ENCODE measurements around the gene SLC26A1.

The SLC26A1 gene

GRCh38 chr4:1041147-1041935, 48.1 kb upstream of the SLC26A1 start:
- Histone ChIP-seq H3K27me3 (ENCODE audit: low read length) (no peaks in the 10 kb centered on the region), H3K4me3 (ENCODE audit: insufficient read depth, low read length, poor library complexity, severe bottlenecking) (no peak overlapping the region), H3K36me3 (ENCODE audit: low read length) (no peaks in the 10 kb centered on the region), H3K9ac (ENCODE audit: low read length) (no peak overlapping the region), H3K9me3 (ENCODE audit: insufficient read depth, low read length) (no peaks in the 10 kb centered on the region), H2AFZ (ENCODE audit: low read depth, low read length, severe bottlenecking) (no peak overlapping the region), H3K4me2 (ENCODE audit: low read depth, low read length, poor library complexity, severe bottlenecking) (no peak overlapping the region), H3K79me2 (ENCODE audit: insufficient read depth, low read length) (no peaks in the 10 kb centered on the region), H3K27ac (ENCODE audit: low read depth, low read length) (no peak overlapping the region), H3F3A (ENCODE audit: insufficient read depth) (no peaks in the 10 kb centered on the region), H4K20me1 (ENCODE audit: low read depth, low read length) (no peaks in the 10 kb centered on the region), H3K9me2 (replicated peaks; ENCODE audit: insufficient read depth, low read length) (no peaks in the 10 kb centered on the region)
- TF ChIP-seq EZH2phosphoT487 (conservative IDR thresholded peaks at IDR 0.05; ENCODE audit: low read length) = no peak
- TF ChIP-seq, protein P1, sequence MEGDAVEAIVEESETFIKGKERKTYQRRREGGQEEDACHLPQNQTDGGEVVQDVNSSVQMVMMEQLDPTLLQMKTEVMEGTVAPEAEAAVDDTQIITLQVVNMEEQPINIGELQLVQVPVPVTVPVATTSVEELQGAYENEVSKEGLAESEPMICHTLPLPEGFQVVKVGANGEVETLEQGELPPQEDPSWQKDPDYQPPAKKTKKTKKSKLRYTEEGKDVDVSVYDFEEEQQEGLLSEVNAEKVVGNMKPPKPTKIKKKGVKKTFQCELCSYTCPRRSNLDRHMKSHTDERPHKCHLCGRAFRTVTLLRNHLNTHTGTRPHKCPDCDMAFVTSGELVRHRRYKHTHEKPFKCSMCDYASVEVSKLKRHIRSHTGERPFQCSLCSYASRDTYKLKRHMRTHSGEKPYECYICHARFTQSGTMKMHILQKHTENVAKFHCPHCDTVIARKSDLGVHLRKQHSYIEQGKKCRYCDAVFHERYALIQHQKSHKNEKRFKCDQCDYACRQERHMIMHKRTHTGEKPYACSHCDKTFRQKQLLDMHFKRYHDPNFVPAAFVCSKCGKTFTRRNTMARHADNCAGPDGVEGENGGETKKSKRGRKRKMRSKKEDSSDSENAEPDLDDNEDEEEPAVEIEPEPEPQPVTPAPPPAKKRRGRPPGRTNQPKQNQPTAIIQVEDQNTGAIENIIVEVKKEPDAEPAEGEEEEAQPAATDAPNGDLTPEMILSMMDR (IDR thresholded peaks at IDR 0.05; ENCODE audit: insufficient read depth, low read length, poor library complexity, severe bottlenecking) = no peak

- no peaks in the 10 kb centered on the region for H3F3A ChIP-seq (ENCODE audit: insufficient read depth)
- H3K79me2 ChIP-seq (ENCODE audit: insufficient read depth, low read length) = no peaks in the 10 kb centered on the region
- TF ChIP-seq, protein P1 (IDR thresholded peaks at IDR 0.05; ENCODE audit: insufficient read depth, low read length, poor library complexity, severe bottlenecking) = no peak
- no peak for TF ChIP-seq EZH2phosphoT487 (conservative IDR thresholded peaks at IDR 0.05; ENCODE audit: low read length)
- no peak overlapping the region for H3K9ac ChIP-seq (ENCODE audit: low read length)
- no peak overlapping the region for H2AFZ ChIP-seq (ENCODE audit: low read depth, low read length, severe bottlenecking)
- H3K9me3 ChIP-seq (ENCODE audit: insufficient read depth, low read length) = no peaks in the 10 kb centered on the region
- no peaks in the 10 kb centered on the region for H4K20me1 ChIP-seq (ENCODE audit: low read depth, low read length)
- no peaks in the 10 kb centered on the region for H3K9me2 ChIP-seq (replicated peaks; ENCODE audit: insufficient read depth, low read length)
- no peaks in the 10 kb centered on the region for H3K27me3 ChIP-seq (ENCODE audit: low read length)
- no peak overlapping the region for H3K4me2 ChIP-seq (ENCODE audit: low read depth, low read length, poor library complexity, severe bottlenecking)
- no peaks in the 10 kb centered on the region for H3K36me3 ChIP-seq (ENCODE audit: low read length)
- no peak overlapping the region for H3K27ac ChIP-seq (ENCODE audit: low read depth, low read length)
- no peak overlapping the region for H3K4me3 ChIP-seq (ENCODE audit: insufficient read depth, low read length, poor library complexity, severe bottlenecking)
These were observed 47.3 kb upstream of the SLC26A1 start for GRCh38 chr4:1040344-1041146.

DNA sequence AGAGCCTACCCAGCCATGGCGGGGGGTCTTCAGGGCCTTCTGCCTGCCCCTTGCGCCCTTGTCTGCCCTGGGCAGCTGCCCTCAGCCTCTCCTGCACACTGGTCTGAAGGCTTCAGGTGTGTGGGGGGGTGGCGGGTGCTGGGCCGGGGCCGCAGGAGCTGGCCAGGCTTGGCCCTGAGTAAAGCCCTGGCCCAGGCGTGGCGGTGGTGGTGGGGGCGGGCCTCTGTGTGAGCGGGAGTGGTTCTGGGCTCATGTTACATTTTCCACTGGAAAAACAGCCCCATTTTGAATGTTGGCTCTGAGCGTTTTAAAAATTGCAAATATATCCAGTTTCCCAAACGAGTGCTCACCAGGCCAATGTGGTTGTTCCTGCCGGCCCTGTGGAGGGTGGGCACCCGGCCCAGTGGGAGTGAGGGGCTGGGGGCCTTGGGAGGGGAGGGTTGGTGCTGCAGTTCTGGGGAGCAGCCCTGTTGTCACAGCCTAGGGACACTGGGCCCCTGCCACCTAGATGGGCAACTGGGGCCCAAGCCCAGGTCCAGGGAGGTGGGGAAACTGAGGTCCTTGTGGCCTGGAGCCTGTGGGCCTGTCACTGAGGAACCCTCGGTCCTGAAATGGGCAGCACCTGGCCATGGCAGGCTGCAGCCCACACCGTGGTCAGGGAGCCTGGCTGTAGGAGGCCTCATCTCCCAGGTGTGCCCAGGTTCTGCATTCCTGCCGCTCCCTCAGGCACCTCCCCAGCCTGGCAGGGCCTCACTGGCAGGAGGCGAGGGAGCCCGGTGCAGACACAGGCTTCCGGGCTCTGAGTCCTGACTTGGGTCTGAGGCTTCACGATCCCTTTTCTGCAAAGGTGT, 46.5 kb upstream of the SLC26A1 start:
- H3K4me2 ChIP-seq (ENCODE audit: low read depth, low read length, poor library complexity, severe bottlenecking) = no peak overlapping the region
- no peaks in the 10 kb centered on the region for H3K9me2 ChIP-seq (replicated peaks; ENCODE audit: insufficient read depth, low read length)
- no peak overlapping the region for H2AFZ ChIP-seq (ENCODE audit: low read depth, low read length, severe bottlenecking)
- H3K27ac ChIP-seq (ENCODE audit: low read depth, low read length) = no peak overlapping the region
- no peaks in the 10 kb centered on the region for H4K20me1 ChIP-seq (ENCODE audit: low read depth, low read length)
- H3K9me3 ChIP-seq (ENCODE audit: insufficient read depth, low read length) = no peaks in the 10 kb centered on the region
- H3F3A ChIP-seq (ENCODE audit: insufficient read depth) = no peaks in the 10 kb centered on the region
- no peaks in the 10 kb centered on the region for H3K27me3 ChIP-seq (ENCODE audit: low read length)
- H3K36me3 ChIP-seq (ENCODE audit: low read length) = no peaks in the 10 kb centered on the region
- H3K9ac ChIP-seq (ENCODE audit: low read length) = no peak overlapping the region
- no peak for TF ChIP-seq EZH2phosphoT487 (conservative IDR thresholded peaks at IDR 0.05; ENCODE audit: low read length)
- TF ChIP-seq, protein P1 (IDR thresholded peaks at IDR 0.05; ENCODE audit: insufficient read depth, low read length, poor library complexity, severe bottlenecking) = no peak
- no peak overlapping the region for H3K4me3 ChIP-seq (ENCODE audit: insufficient read depth, low read length, poor library complexity, severe bottlenecking)
- no peaks in the 10 kb centered on the region for H3K79me2 ChIP-seq (ENCODE audit: insufficient read depth, low read length)

Measured in SU-DHL-6 (cell line).